HepG2 (cell line): Measurements from ENCODE around the gene ETS1. TPM values are rescaled to one million over a fixed set of nuclear protein-coding genes. Genes with fewer than 3 reads are reported as not detected.

Source experiments
- ATAC-seq: fragments of 200-7000 bp; cut with Tn5 transposase; 3 replicates; pipeline ENCODE4 v1.9.1; 2020; ENCODE audit warnings: mild to moderate bottlenecking, moderate library complexity
- BruUV-seq: library from RNA; stranded (reverse); fragments of 400-500 nt; replicated peaks from 2 replicates; lab custom pipeline; 2021; lab: Mats Ljungman, UMichigan
- CTCF ChIA-PET: fragments of 300-600 bp; formaldehyde crosslinking; extraction: SDS; loops from one replicate; lab custom pipeline; 2021; ENCODE audit warnings: low total read pairs, inconsistent platforms, low intra/inter-chr PET ratio; lab: Yijun Ruan, JAX
- POLR2A ChIA-PET: fragments of 350-600 bp; sonication (Branson Sonifier 250); formaldehyde crosslinking; loops from one replicate; lab custom pipeline; 2020; ENCODE audit warnings: antibody characterized with exemption, inconsistent platforms; lab: Yijun Ruan, JAX
- DNase-seq: peaks from one replicate; pipeline ENCODE4 v3.0.0-alpha.2; 2015; ENCODE audit warnings: low spot score
- FAIRE-seq: peaks from 3 replicates; lab custom pipeline; 2011; peaks lifted over from hg19 to GRCh38; lab: Jason Lieb, UNC
- H2AFZ ChIP-seq: one replicate; pipeline ENCODE4 v1.6.1; 2011; ENCODE audit warnings: low read length, inconsistent platforms
- H3K27ac ChIP-seq: fragments of 300-600 bp; 3 replicates; pipeline ENCODE4 v1.8.0; 2011; ENCODE audit warnings: mixed run types, mild to moderate bottlenecking, mixed read lengths, low read length, inconsistent platforms; ENCODE audit not compliant: insufficient read depth; ENCODE audit errors: extremely low read length
- H3K27me3 ChIP-seq, 2 experiments: fragments of 200-600 bp in 1 of 2; 2 replicates in 1 of 2; 3 replicates in 1 of 2; pipeline versions ENCODE4 v1.6.0 to v1.8.0; 2011; ENCODE audit warnings: low read length in 2 of 2, mild to moderate bottlenecking in 2 of 2, moderate library complexity in 2 of 2, inconsistent platforms in 1 of 2; ENCODE audit not compliant: insufficient read depth in 2 of 2, control insufficient read depth in 1 of 2
- H3K36me3 ChIP-seq, 2 experiments: fragments of 200-600 bp in 1 of 2; replicated peaks in 1 of 2; 2 replicates in 1 of 2; 3 replicates in 1 of 2; pipeline versions ENCODE4 v1.5.1 to v1.8.0; 2011; ENCODE audit warnings: low read length in 2 of 2, inconsistent platforms in 1 of 2; ENCODE audit not compliant: insufficient read depth in 2 of 2, control insufficient read depth in 1 of 2
- H3K4me1 ChIP-seq: 2 replicates; pipeline ENCODE4 v1.5.1; 2012; ENCODE audit warnings: low read length, inconsistent platforms; ENCODE audit not compliant: insufficient read depth
- H3K4me2 ChIP-seq: 2 replicates; pipeline ENCODE4 v1.6.0; 2011; ENCODE audit warnings: low read depth, low read length, inconsistent platforms
- H3K4me3 ChIP-seq, 3 experiments: fragments of 200-600 bp in 1 of 3; sonication (generic), shearing (Covaris generic) in 1 of 3; replicated peaks in 1 of 3; 2 replicates each; pipeline ENCODE4 v1.5.1; 2011 to 2016; ENCODE audit warnings: low read length in 3 of 3, inconsistent platforms in 2 of 3, low read depth in 2 of 3, mild to moderate bottlenecking in 2 of 3, control low read depth in 1 of 3, mixed read lengths in 1 of 3; ENCODE audit not compliant: insufficient read depth in 1 of 3
- H3K79me2 ChIP-seq: one replicate; pipeline ENCODE4 v1.6.1; 2011; ENCODE audit warnings: low read length, inconsistent platforms; ENCODE audit not compliant: insufficient read depth
- H3K9ac ChIP-seq: 2 replicates; pipeline ENCODE4 v1.6.0; 2011; ENCODE audit warnings: mild to moderate bottlenecking, low read depth, low read length, inconsistent platforms; ENCODE audit not compliant: insufficient read depth
- H3K9me3 ChIP-seq: 2 replicates; pipeline ENCODE4 v1.5.1; 2012; ENCODE audit warnings: mild to moderate bottlenecking, low read length
- H4K20me1 ChIP-seq: 2 replicates; pipeline ENCODE4 v1.6.0; 2011; ENCODE audit warnings: inconsistent platforms, mild to moderate bottlenecking, low read length, moderate library complexity; ENCODE audit not compliant: insufficient read depth
- DNMT1 ChIP-seq: sonication (generic); formaldehyde crosslinking; IDR thresholded peaks from 2 replicates; pipeline ENCODE4 v1.5.1; 2020; ENCODE audit warnings: mild to moderate bottlenecking, missing genetic modification reagents
- GZF1 ChIP-seq: sonication (generic); formaldehyde crosslinking; IDR thresholded peaks from 2 replicates; pipeline ENCODE4 v1.5.1; 2020; ENCODE audit warnings: mild to moderate bottlenecking, missing genetic modification reagents
- HNRNPLL ChIP-seq: fragments of 200-400 bp; formaldehyde crosslinking; IDR thresholded peaks from 2 replicates; pipeline ENCODE4 v1.6.1; 2017; ENCODE audit warnings: mild to moderate bottlenecking, low read depth, low read length; ENCODE audit not compliant: poor library complexity, severe bottlenecking
- NFRKB ChIP-seq: fragments of 450-650 bp; IDR thresholded peaks from 2 replicates; pipeline ENCODE4 v1.6.1; 2017
- SOX13 ChIP-seq, 3 experiments: fragments of 450-650 bp in 1 of 3; sonication (generic) in 1 of 3; formaldehyde crosslinking in 1 of 3; IDR thresholded peaks in 2 of 3; conservative IDR thresholded peaks in 1 of 3; 2 replicates each; pipeline versions ENCODE4 v1.5.0 to v1.6.1; 2016 to 2020; ENCODE audit warnings: antibody characterized with exemption in 1 of 3, mild to moderate bottlenecking in 1 of 3, missing compliant biosample characterization in 1 of 3, missing genetic modification reagents in 1 of 3, moderate library complexity in 1 of 3
- TBP ChIP-seq: sonication (generic); formaldehyde crosslinking; IDR thresholded peaks from 2 replicates; pipeline ENCODE4 v1.5.0; 2020; ENCODE audit warnings: missing genetic modification reagents
- TMF1 ChIP-seq: sonication (generic); formaldehyde crosslinking; IDR thresholded peaks from 2 replicates; pipeline ENCODE4 v1.8.1; 2022; ENCODE audit warnings: low read depth, missing genetic modification reagents
- TOPORS ChIP-seq: sonication (generic); formaldehyde crosslinking; IDR thresholded peaks from 2 replicates; pipeline ENCODE4 v1.8.0; 2023; ENCODE audit warnings: mild to moderate bottlenecking, missing genetic modification reagents
- ZNF136 ChIP-seq: sonication (generic); formaldehyde crosslinking; IDR thresholded peaks from 2 replicates; pipeline ENCODE4 v1.8.1; 2022; ENCODE audit warnings: low read depth, mild to moderate bottlenecking, moderate library complexity, missing genetic modification reagents
- ZNF234 ChIP-seq: sonication (generic); formaldehyde crosslinking; conservative IDR thresholded peaks from 2 replicates; pipeline ENCODE4 v1.5.1; 2020; ENCODE audit warnings: mild to moderate bottlenecking, missing genetic modification reagents
- ZNF501 ChIP-seq: sonication (generic); formaldehyde crosslinking; IDR thresholded peaks from 2 replicates; pipeline ENCODE4 v1.5.1; 2020; ENCODE audit warnings: mild to moderate bottlenecking, moderate library complexity, missing genetic modification reagents
- ZNF839 ChIP-seq: sonication (generic); formaldehyde crosslinking; IDR thresholded peaks from 2 replicates; pipeline ENCODE4 v1.4.0; 2020; ENCODE audit warnings: missing genetic modification reagents, mild to moderate bottlenecking, borderline replicate concordance
- ZNF878 ChIP-seq: sonication (generic); formaldehyde crosslinking; IDR thresholded peaks from 2 replicates; pipeline ENCODE4 v1.8.1; 2023; ENCODE audit warnings: mild to moderate bottlenecking, missing genetic modification reagents, moderate library complexity
- WGBS: methylation state at CpG from one replicate; pipeline ENCODE4 v1.1.6; 2017; ENCODE audit warnings: low lambda C conversion rate; 5-methylcytosine and 5-hydroxymethylcytosine counted together
- in situ Hi-C: cut with HindIII; loops from 2 replicates; pipeline ENCODE4 v1.10.0; 2017; ENCODE audit warnings: low pct_unique_long_range_greater_than_20kb; ENCODE audit not compliant: extremely low pct_ligation_motif_present
- intact Hi-C: fragments of 100-400 bp; cut with micrococcal nuclease; formaldehyde crosslinking; loops from one replicate; pipeline ENCODE4 v1.10.0; 2022; ENCODE audit not compliant: unreplicated experiment
- polyA plus RNA-seq, 8 experiments: library from polyadenylated mRNA; depleted of rRNA in 3 of 8; stranded (reverse) in 7 of 8; unstranded in 1 of 8; fragments of >200 nt; fragmentation: Illumina TruSeq in 4 of 8; extraction: Trizol in 4 of 8; gene quantifications; 2 replicates each; pipeline versions ENCODE4 v1.2.1 to v1.2.3, GENCODE V29; 2011 to 2016; ENCODE audit warnings: low read depth in 4 of 8, missing spikeins in 1 of 8, mixed read lengths in 1 of 8; ENCODE audit not compliant: insufficient read depth in 1 of 8
- total RNA-seq, 5 experiments: library from RNA; depleted of rRNA; stranded (reverse); fragments of >200 nt; fragmentation: Illumina TruSeq; extraction: Trizol; gene quantifications; 2 replicates each; pipeline ENCODE4 v1.2.3, GENCODE V29; 2016; ENCODE audit warnings: low read depth in 1 of 5
- TF ChIP-seq, protein P1 (sequence below): sonication (generic); formaldehyde crosslinking; IDR thresholded peaks from 2 replicates; pipeline ENCODE4 v1.5.0; 2020; ENCODE audit warnings: mild to moderate bottlenecking, missing genetic modification reagents
- TF ChIP-seq, protein P2 (sequence below): sonication (generic); formaldehyde crosslinking; IDR thresholded peaks from 2 replicates; pipeline ENCODE4 v1.5.1; 2020; ENCODE audit warnings: mild to moderate bottlenecking, missing genetic modification reagents, moderate library complexity
- TF ChIP-seq, protein P3 (sequence below): sonication (generic); formaldehyde crosslinking; IDR thresholded peaks from 2 replicates; pipeline ENCODE4 v1.4.0; 2020; ENCODE audit warnings: missing genetic modification reagents, low read depth, mild to moderate bottlenecking, borderline replicate concordance
- TF ChIP-seq, protein P4 (sequence below): sonication (generic); formaldehyde crosslinking; conservative IDR thresholded peaks from 2 replicates; pipeline ENCODE4 v1.8.0; 2022; ENCODE audit warnings: missing genetic modification reagents

The ETS1 gene
- total and polyA plus RNA-seq, 2 of the 13 experiments (the other 11 are each of a cell fraction or from before 2014, with no cell fraction given) = 0.18 to 0.34 TPM

DNA sequence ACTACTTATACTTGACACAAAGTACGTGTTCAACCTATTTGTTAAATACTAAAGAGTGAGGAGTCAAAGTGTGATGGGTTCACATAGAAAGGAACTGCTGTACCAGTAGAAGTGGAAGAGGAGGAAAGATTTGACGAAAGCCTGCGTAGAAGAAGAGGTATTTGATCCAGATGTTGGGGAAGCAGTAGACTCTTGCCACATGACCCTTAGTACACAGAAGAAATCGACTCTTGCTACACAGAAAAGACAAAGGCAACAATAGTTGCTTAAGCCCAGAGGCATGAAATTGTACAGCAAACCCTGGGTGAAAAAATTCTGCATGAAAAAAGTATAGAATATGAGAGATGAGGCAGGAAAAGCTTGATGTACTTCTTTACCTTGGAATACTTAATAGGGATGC, 152.9 kb downstream of the ETS1 start:
- 15% methylated on average over 4 of the region's 4 CpGs for WGBS
- Histone ChIP-seq H3K9ac (no peak overlapping the region), H3K27me3 (no peaks in the 10 kb centered on the region; a peak in 1 of 5 replicates), H4K20me1 (no peaks in the 10 kb centered on the region), H3K27ac (no peak overlapping the region), H3K36me3 (no peaks in the 10 kb centered on the region), H3K9me3 (no peaks in the 10 kb centered on the region), H2AFZ (no peak overlapping the region), H3K4me3 (no peak overlapping the region), H3K4me1 (no peaks in the 10 kb centered on the region), H3K4me2 (no peak overlapping the region), H3K79me2 (no peaks in the 10 kb centered on the region)
- BruUV-seq = no TSS peak
- ATAC-seq (no peak), DNase-seq (no peak), FAIRE-seq (no peak)
- intact Hi-C loops = no loop called here
- in situ Hi-C loops = no loop called here
- ChIA-PET CTCF (no interaction called here), POLR2A (no interaction called here)
- TF ChIP-seq, protein P1, sequence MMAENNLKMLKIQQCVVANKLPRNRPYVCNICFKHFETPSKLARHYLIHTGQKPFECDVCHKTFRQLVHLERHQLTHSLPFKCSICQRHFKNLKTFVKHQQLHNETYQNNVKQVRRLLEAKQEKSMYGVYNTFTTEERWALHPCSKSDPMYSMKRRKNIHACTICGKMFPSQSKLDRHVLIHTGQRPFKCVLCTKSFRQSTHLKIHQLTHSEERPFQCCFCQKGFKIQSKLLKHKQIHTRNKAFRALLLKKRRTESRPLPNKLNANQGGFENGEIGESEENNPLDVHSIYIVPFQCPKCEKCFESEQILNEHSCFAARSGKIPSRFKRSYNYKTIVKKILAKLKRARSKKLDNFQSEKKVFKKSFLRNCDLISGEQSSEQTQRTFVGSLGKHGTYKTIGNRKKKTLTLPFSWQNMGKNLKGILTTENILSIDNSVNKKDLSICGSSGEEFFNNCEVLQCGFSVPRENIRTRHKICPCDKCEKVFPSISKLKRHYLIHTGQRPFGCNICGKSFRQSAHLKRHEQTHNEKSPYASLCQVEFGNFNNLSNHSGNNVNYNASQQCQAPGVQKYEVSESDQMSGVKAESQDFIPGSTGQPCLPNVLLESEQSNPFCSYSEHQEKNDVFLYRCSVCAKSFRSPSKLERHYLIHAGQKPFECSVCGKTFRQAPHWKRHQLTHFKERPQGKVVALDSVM (CRISPR knock-in tag) = no peak
- TF ChIP-seq ZNF136 (CRISPR knock-in tag) (no peak), SOX13 (IDR thresholded peaks at IDR 0.05) (no peak), SOX13 (CRISPR knock-in tag; conservative IDR thresholded peaks at IDR 0.05 in 1 of 2, IDR thresholded peaks at IDR 0.05 in 1 of 2) (no peak), ZNF839 (no peak), NFRKB (no peak), GZF1 (CRISPR knock-in tag) (no peak), TMF1 (CRISPR knock-in tag) (no peak), TOPORS (CRISPR knock-in tag) (no peak), DNMT1 (CRISPR knock-in tag) (no peak), ZNF878 (no peak), TBP (CRISPR knock-in tag) (no peak), ZNF501 (CRISPR knock-in tag) (no peak), ZNF234 (CRISPR knock-in tag) (no peak), HNRNPLL (no peak)
- TF ChIP-seq, protein P2, sequence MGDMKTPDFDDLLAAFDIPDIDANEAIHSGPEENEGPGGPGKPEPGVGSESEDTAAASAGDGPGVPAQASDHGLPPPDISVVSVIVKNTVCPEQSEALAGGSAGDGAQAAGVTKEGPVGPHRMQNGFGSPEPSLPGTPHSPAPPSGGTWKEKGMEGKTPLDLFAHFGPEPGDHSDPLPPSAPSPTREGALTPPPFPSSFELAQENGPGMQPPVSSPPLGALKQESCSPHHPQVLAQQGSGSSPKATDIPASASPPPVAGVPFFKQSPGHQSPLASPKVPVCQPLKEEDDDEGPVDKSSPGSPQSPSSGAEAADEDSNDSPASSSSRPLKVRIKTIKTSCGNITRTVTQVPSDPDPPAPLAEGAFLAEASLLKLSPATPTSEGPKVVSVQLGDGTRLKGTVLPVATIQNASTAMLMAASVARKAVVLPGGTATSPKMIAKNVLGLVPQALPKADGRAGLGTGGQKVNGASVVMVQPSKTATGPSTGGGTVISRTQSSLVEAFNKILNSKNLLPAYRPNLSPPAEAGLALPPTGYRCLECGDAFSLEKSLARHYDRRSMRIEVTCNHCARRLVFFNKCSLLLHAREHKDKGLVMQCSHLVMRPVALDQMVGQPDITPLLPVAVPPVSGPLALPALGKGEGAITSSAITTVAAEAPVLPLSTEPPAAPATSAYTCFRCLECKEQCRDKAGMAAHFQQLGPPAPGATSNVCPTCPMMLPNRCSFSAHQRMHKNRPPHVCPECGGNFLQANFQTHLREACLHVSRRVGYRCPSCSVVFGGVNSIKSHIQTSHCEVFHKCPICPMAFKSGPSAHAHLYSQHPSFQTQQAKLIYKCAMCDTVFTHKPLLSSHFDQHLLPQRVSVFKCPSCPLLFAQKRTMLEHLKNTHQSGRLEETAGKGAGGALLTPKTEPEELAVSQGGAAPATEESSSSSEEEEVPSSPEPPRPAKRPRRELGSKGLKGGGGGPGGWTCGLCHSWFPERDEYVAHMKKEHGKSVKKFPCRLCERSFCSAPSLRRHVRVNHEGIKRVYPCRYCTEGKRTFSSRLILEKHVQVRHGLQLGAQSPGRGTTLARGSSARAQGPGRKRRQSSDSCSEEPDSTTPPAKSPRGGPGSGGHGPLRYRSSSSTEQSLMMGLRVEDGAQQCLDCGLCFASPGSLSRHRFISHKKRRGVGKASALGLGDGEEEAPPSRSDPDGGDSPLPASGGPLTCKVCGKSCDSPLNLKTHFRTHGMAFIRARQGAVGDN (CRISPR knock-in tag) = no peak
- TF ChIP-seq, protein P3, sequence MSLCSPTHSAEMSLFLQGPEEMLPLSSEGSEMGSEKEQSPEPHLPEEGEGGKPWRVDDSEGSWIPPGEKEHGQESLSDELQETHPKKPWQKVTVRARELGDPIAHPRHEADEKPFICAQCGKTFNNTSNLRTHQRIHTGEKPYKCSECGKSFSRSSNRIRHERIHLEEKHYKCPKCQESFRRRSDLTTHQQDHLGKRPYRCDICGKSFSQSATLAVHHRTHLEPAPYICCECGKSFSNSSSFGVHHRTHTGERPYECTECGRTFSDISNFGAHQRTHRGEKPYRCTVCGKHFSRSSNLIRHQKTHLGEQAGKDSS (CRISPR knock-in tag) = no peak
- TF ChIP-seq, protein P4, sequence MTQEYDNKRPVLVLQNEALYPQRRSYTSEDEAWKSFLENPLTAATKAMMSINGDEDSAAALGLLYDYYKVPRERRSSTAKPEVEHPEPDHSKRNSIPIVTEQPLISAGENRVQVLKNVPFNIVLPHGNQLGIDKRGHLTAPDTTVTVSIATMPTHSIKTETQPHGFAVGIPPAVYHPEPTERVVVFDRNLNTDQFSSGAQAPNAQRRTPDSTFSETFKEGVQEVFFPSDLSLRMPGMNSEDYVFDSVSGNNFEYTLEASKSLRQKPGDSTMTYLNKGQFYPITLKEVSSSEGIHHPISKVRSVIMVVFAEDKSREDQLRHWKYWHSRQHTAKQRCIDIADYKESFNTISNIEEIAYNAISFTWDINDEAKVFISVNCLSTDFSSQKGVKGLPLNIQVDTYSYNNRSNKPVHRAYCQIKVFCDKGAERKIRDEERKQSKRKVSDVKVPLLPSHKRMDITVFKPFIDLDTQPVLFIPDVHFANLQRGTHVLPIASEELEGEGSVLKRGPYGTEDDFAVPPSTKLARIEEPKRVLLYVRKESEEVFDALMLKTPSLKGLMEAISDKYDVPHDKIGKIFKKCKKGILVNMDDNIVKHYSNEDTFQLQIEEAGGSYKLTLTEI = no peak
